Skin of body (tissue), 3 donors: ENCODE measurements around the gene IQCF2. TPM values are rescaled to one million over a fixed set of nuclear protein-coding genes. Genes with fewer than 3 reads are reported as not detected.
"Not testable (repeated sequence)": the region's sequence is repeated elsewhere in the genome, so short reads cannot be mapped to it uniquely, and the experiment has no call there.

ENCODE experiments used
- DNase-seq: peaks from one replicate; lab custom pipeline; 2025; lab: John Stamatoyannopoulos, UW
- small RNA-seq: library from RNA; depleted of rRNA; stranded (forward); fragments of <200 nt; gene quantifications from one replicate; pipeline ENCODE3, GENCODE V24; 2014; ENCODE audit warnings: low replicate concordance
- total RNA-seq: library from RNA; depleted of rRNA; stranded (reverse); fragments of >200 nt; gene quantifications from one replicate; pipeline ENCODE4 v1.2.3, GENCODE V29; 2014

IQCF2 gene
- total RNA-seq, 1 donor from 2014 or later = not detected

GRCh38 chr3:51876186-51876585 is 14.8 kb downstream of the IQCF2 start:
- DNase-seq = no peak

- DNase-seq = no peak
Measured at GRCh38 chr3:51879937-51880336, 18.5 kb downstream of the IQCF2 start.

- DNase-seq = no peak
Measured at GRCh38 chr3:51886447-51886846, 25.0 kb downstream of the IQCF2 start.

GRCh38 chr3:51887620-51888019 is 26.2 kb downstream of the IQCF2 start:
- no peak for DNase-seq

- DNase-seq = no peak
Measured at GRCh38 chr3:51888463-51889105, 27.2 kb downstream of the IQCF2 start.

- no peak for DNase-seq
Measured at GRCh38 chr3:51891242-51892039, 30.0 kb downstream of the IQCF2 start.

GRCh38 chr3:51894391-51894790 is 33.0 kb downstream of the IQCF2 start:
- no peak for DNase-seq

- no peak for DNase-seq
Measured at GRCh38 chr3:51894939-51895338, 33.5 kb downstream of the IQCF2 start.

GRCh38 chr3:51896607-51897305 is 35.3 kb downstream of the IQCF2 start:
- no peak for DNase-seq

- no peak for DNase-seq
Measured at GRCh38 chr3:51897391-51897790, 36.0 kb downstream of the IQCF2 start.

GRCh38 chr3:51900043-51900442 is 38.6 kb downstream of the IQCF2 start:
- DNase-seq = not testable (repeated sequence)

GRCh38 chr3:51902361-51902760 is 40.9 kb downstream of the IQCF2 start:
- not testable (repeated sequence) for DNase-seq

GRCh38 chr3:51904034-51904823 is 42.8 kb downstream of the IQCF2 start:
- DNase-seq = no peak

- no peak for DNase-seq
Measured at GRCh38 chr3:51908026-51908425, 46.6 kb downstream of the IQCF2 start.

Small RNAs within 50 kb of the gene (small RNA-seq; reads per million reads assigned to genes)
- gene RN7SL504P = not detected

Other genes with a start within 250 kb of the IQCF2 start
- gene TEX264, start 190.4 kb upstream of the IQCF2 start, total RNA-seq = 19.5 TPM
- 0.10 TPM for gene GRM2, start 154.5 kb upstream of the IQCF2 start, total RNA-seq
- not detected for gene IQCF6, start 82.4 kb upstream of the IQCF2 start, total RNA-seq
- not detected for gene IQCF5, start 14.0 kb downstream of the IQCF2 start, total RNA-seq
- gene IQCF1, start 41.7 kb downstream of the IQCF2 start, total RNA-seq = not detected
- 9.8 TPM for gene RRP9, start 80.3 kb downstream of the IQCF2 start, total RNA-seq
- gene PARP3, start 80.7 kb downstream of the IQCF2 start, total RNA-seq = 3.7 TPM
- 0.20 TPM for gene GPR62, start 93.8 kb downstream of the IQCF2 start, total RNA-seq
- 13.6 TPM for gene PCBP4, start 105.8 kb downstream of the IQCF2 start, total RNA-seq
- 10.9 TPM for gene ABHD14B, start 112.4 kb downstream of the IQCF2 start, total RNA-seq
- 6.6 TPM for gene ABHD14A, start 113.4 kb downstream of the IQCF2 start, total RNA-seq
- gene ACY1, start 121.9 kb downstream of the IQCF2 start, total RNA-seq = 18.0 TPM
- gene RPL29, start 134.3 kb downstream of the IQCF2 start, total RNA-seq = 933 TPM
- gene DUSP7, start 195.0 kb downstream of the IQCF2 start, total RNA-seq = 18.0 TPM